Kidney (tissue), 14 donors: ENCODE results near the gene KIRREL3. TPM values are rescaled to one million over a fixed set of nuclear protein-coding genes. Genes with fewer than 3 reads are reported as not detected.

Source experiments
- DNase-seq, 5 donors: peaks; one replicate each; pipeline ENCODE4 v3.0.0-alpha.2; 2013 to 2020
- FAIRE-seq: peaks from 2 replicates; lab custom pipeline; 2012; peaks lifted over from hg19 to GRCh38; lab: Jason Lieb, UNC
- H3K27ac ChIP-seq, 2 donors: one replicate each; pipeline ENCODE4 v1.7.0; 2013; ENCODE audit warnings: low read depth in 2 of 2, low read length in 2 of 2, inconsistent platforms in 1 of 2
- H3K27me3 ChIP-seq: one replicate; pipeline ENCODE4 v1.7.1; 2013; ENCODE audit warnings: low read length, inconsistent platforms; ENCODE audit not compliant: control insufficient read depth, insufficient read depth
- H3K36me3 ChIP-seq, 3 donors: one replicate each; pipeline versions ENCODE4 v1.7.0 to v1.7.1; 2013; ENCODE audit warnings: low read length in 3 of 3, control low read depth in 1 of 3, inconsistent platforms in 1 of 3; ENCODE audit not compliant: insufficient read depth in 3 of 3, control insufficient read depth in 2 of 3
- H3K4me1 ChIP-seq, 3 donors: one replicate each; pipeline versions ENCODE4 v1.7.0 to v1.7.1; 2013; ENCODE audit warnings: low read length in 3 of 3, inconsistent platforms in 1 of 3, low read depth in 1 of 3; ENCODE audit not compliant: control insufficient read depth in 2 of 3, insufficient read depth in 2 of 3
- H3K4me3 ChIP-seq, 3 donors: one replicate each; pipeline versions ENCODE4 v1.7.0 to v1.8.1; 2013; ENCODE audit warnings: low read length in 3 of 3, control low read depth in 1 of 3, inconsistent platforms in 1 of 3
- H3K9ac ChIP-seq, 3 donors: one replicate each; pipeline versions ENCODE4 v1.7.0 to v1.7.1; 2013; ENCODE audit warnings: low read length in 3 of 3, control low read depth in 1 of 3, inconsistent platforms in 1 of 3
- H3K9me3 ChIP-seq, 3 donors: one replicate each; pipeline versions ENCODE4 v1.7.0 to v1.7.1; 2013; ENCODE audit warnings: low read length in 3 of 3, control low read depth in 1 of 3, inconsistent platforms in 1 of 3; ENCODE audit not compliant: control insufficient read depth in 2 of 3, insufficient read depth in 1 of 3
- CTCF ChIP-seq: IDR thresholded peaks from 3 replicates; pipeline ENCODE4 v1.5.1; 2012; ENCODE audit warnings: mild to moderate bottlenecking, moderate library complexity, borderline replicate concordance; ENCODE audit not compliant: insufficient read depth; ENCODE audit errors: extremely low read depth
- intact Hi-C: fragments of 100-400 bp; cut with DNase I; formaldehyde crosslinking; loops from one replicate; pipeline ENCODE4 v1.11.1; 2022
- polyA plus RNA-seq: library from polyadenylated mRNA; stranded (reverse); fragments of 350-450 nt; fragmentation: Illumina TruSeq; extraction: RNeasy Lipid Tissue Mini Kit (QIAGEN cat#74804); gene quantifications from one replicate; pipeline ENCODE4 v1.2.3, GENCODE V29; 2014; ENCODE audit warnings: low read depth, low replicate concordance; ENCODE audit not compliant: insufficient read depth
- total RNA-seq: library from RNA; stranded (reverse); fragmentation: NEBNext Ultra II Directional; extraction: Animal tissue kit (Norgen Biotek cat#: 25700); gene quantifications from one replicate; pipeline ENCODE4 v1.2.1, GENCODE V29; 2021
- donor health status: control.
- donor health status: control.
- donor health status: control.
- donor health status: control.
- donor health status: control.
- donor health status: DM: yes; HTN: yes; CAD: no.
- donor health status: Normal renal cell carcinoma (clear cell type).

KIRREL3 gene
- total and polyA plus RNA-seq, 2 donors from 2014 or later: 0.19 to 0.22 TPM

DNA sequence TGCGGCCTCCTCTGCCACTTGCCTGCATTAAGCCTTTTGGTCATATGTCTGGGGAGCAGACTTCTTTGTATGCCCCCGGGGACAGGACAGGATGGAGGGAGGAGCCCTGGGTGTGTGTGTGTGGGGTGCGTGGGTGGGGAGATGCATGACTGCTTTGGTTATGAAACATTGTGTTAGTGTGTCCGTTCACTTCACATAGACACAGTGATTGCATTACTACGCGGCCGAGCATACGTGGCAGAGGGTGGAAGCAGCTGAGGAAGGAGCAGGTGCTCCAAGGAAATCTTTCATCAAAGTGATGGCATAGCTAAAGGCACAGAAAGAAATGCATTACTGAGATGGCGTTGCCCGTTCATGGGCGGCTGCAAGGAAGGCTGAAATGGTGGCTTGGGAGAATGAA, 384.7 kb downstream of the KIRREL3 start:
- Histone ChIP-seq H3K36me3 (no peaks in the 10 kb centered on the region), H3K9me3 (no peaks in the 10 kb centered on the region), H3K27ac (no peak overlapping the region), H3K4me3 (no peak overlapping the region), H3K27me3 (no peaks in the 10 kb centered on the region), H3K4me1 (peaks cover 0 to 5% (median 0%) of the 10 kb centered on the region in 3 donors), H3K9ac (no peak overlapping the region)
- no peak for FAIRE-seq
- intact Hi-C loops: no loop called here
- TF ChIP-seq CTCF: no peak
- no peak for DNase-seq

DNA sequence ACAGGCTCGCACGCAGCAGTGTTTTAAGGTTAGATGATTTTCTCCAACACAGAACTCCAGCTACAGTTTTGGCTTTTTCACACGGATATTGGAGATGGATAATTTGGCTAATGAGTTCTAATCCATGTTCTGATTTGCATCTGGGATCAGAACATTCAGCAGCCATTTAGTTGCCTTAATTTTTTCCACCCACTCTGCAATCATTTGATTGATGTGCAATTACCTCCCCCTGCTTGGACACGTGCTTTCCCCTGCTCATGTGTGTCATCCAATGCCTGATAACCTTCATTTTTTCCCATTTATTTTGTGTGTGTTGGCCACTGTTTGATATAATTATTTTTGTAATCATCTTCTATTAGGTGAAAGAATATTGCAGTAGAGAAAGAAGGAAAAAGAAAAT, 387.3 kb downstream of the KIRREL3 start:
- DNase-seq (no peak), FAIRE-seq (no peak)
- Histone ChIP-seq H3K4me3 (no peak overlapping the region), H3K9ac (no peak overlapping the region), H3K27ac (no peak overlapping the region), H3K9me3 (no peaks in the 10 kb centered on the region), H3K36me3 (no peaks in the 10 kb centered on the region), H3K4me1 (peaks cover 0 to 3% (median 3%) of the 10 kb centered on the region in 3 donors), H3K27me3 (no peaks in the 10 kb centered on the region)
- intact Hi-C loops: no loop called here
- no peak for TF ChIP-seq CTCF

- no peaks in the 10 kb centered on the region for H3K36me3 ChIP-seq
- H3K4me3 ChIP-seq: no peak overlapping the region
- H3K9ac ChIP-seq: no peak overlapping the region
- H3K27me3 ChIP-seq: no peaks in the 10 kb centered on the region
- DNase-seq (no peak), FAIRE-seq (no peak)
- TF ChIP-seq CTCF: no peak
- H3K27ac ChIP-seq: no peak overlapping the region
- peaks cover 0 to 3% (median 3%) of the 10 kb centered on the region in 3 donors for H3K4me1 ChIP-seq
- H3K9me3 ChIP-seq: no peaks in the 10 kb centered on the region
- intact Hi-C loops: no loop called here
Observed at GRCh38 chr11:126612671-126613070, 387.9 kb downstream of the KIRREL3 start.

GRCh38 chr11:126611438-126611837, 389.1 kb downstream of the KIRREL3 start:
- H3K4me3 ChIP-seq: no peak overlapping the region
- H3K27me3 ChIP-seq: no peaks in the 10 kb centered on the region
- no peaks in the 10 kb centered on the region for H3K9me3 ChIP-seq
- H3K36me3 ChIP-seq: no peaks in the 10 kb centered on the region
- no peak for TF ChIP-seq CTCF
- H3K27ac ChIP-seq: no peak overlapping the region
- H3K9ac ChIP-seq: no peak overlapping the region
- intact Hi-C loops: no loop called here
- H3K4me1 ChIP-seq: peaks cover 0 to 5% (median 3%) of the 10 kb centered on the region in 3 donors
- DNase-seq (no peak), FAIRE-seq (no peak)
